Psoas muscle (tissue), 8 donors: ENCODE measurements around the gene SERPINA3. TPM values are rescaled to one million over a fixed set of nuclear protein-coding genes. Genes with fewer than 3 reads are reported as not detected.

Source experiments
- ATAC-seq, 4 donors: fragments of 200-7000 bp; cut with Tn5 transposase; one replicate each; pipeline ENCODE4 v1.9.1; 2020; ENCODE audit warnings: moderate library complexity in 3 of 4, mild to moderate bottlenecking in 2 of 4
- DNase-seq, 2 donors: peaks; one replicate each; pipeline ENCODE4 v3.0.0-alpha.2; 2020
- H3K27ac ChIP-seq: fragments of 200-600 bp; one replicate; pipeline ENCODE4 v1.8.0; 2022
- H3K27me3 ChIP-seq, 3 donors: fragments of 200-600 bp in 1 of 3; one replicate each; pipeline versions ENCODE4 v1.6.1 to v1.8.0; 2013 to 2022; ENCODE audit warnings: low read length in 2 of 3, mild to moderate bottlenecking in 2 of 3, moderate library complexity in 1 of 3; ENCODE audit not compliant: insufficient read depth in 3 of 3
- H3K36me3 ChIP-seq, 2 donors: fragments of 200-600 bp in 1 of 2; one replicate each; pipeline versions ENCODE4 v1.6.1 to v1.8.0; 2013 to 2022; ENCODE audit warnings: low read depth in 1 of 2, mild to moderate bottlenecking in 1 of 2, moderate library complexity in 1 of 2; ENCODE audit not compliant: insufficient read depth in 1 of 2
- H3K4me1 ChIP-seq: fragments of 200-600 bp; one replicate; pipeline ENCODE4 v1.8.0; 2022
- H3K4me3 ChIP-seq: fragments of 200-600 bp; one replicate; pipeline ENCODE4 v1.8.0; 2022; ENCODE audit warnings: mild to moderate bottlenecking
- H3K9me3 ChIP-seq: fragments of 200-600 bp; one replicate; pipeline ENCODE4 v1.8.0; 2022
- CTCF ChIP-seq: fragments of 200-600 bp; IDR thresholded peaks from one replicate; pipeline ENCODE4 v1.8.0; 2022; ENCODE audit warnings: antibody characterized with exemption
- WGBS, 3 donors: extraction: QIAGEN DNeasy Blood & Tissue Kit; methylation state at CpG; one replicate each; pipeline versions ENCODE4 v1.1.6 to v1.1.7; 2013; 5-methylcytosine and 5-hydroxymethylcytosine counted together
- intact Hi-C, 2 donors: fragments of 100-400 bp; cut with DNase I; formaldehyde crosslinking; loops; one replicate each; pipeline versions ENCODE4 v1.11.0 to v1.14.2; 2022
- polyA plus RNA-seq, 3 donors: library from polyadenylated mRNA; stranded (reverse); fragments of 200-250 nt; gene quantifications; one replicate each; pipeline ENCODE4 v1.2.3, GENCODE V29; 2013
- total RNA-seq, 4 donors: library from RNA; stranded (reverse); fragmentation: NEBNext Ultra II Directional in 2 of 4; extraction: Animal tissue kit (Norgen Biotek cat#: 25700) in 2 of 4; gene quantifications; one replicate each; pipeline versions ENCODE4 v1.2.1 to v1.2.4, GENCODE V29; 2021 to 2023
- donor health status: healthy with polysubstance abuse.
- donor health status: DM: no; HTN: no; CAD: no; lungs with moderate emphysema.
- donor health status: Bipolar disorder and iron deficiency.
- donor health status: healthy.
- donor health status: DM: yes; HTN: yes; CAD: no.
- donor health status: DM: no; HTN: no; CAD: no.
- donor health status: DM: no; HTN: no; CAD: no.
- donor health status: DM: yes; HTN: yes; CAD: no.

SERPINA3 gene
- total and polyA plus RNA-seq, 7 donors, result 5.5 to 1,141 (median 186) TPM

DNA sequence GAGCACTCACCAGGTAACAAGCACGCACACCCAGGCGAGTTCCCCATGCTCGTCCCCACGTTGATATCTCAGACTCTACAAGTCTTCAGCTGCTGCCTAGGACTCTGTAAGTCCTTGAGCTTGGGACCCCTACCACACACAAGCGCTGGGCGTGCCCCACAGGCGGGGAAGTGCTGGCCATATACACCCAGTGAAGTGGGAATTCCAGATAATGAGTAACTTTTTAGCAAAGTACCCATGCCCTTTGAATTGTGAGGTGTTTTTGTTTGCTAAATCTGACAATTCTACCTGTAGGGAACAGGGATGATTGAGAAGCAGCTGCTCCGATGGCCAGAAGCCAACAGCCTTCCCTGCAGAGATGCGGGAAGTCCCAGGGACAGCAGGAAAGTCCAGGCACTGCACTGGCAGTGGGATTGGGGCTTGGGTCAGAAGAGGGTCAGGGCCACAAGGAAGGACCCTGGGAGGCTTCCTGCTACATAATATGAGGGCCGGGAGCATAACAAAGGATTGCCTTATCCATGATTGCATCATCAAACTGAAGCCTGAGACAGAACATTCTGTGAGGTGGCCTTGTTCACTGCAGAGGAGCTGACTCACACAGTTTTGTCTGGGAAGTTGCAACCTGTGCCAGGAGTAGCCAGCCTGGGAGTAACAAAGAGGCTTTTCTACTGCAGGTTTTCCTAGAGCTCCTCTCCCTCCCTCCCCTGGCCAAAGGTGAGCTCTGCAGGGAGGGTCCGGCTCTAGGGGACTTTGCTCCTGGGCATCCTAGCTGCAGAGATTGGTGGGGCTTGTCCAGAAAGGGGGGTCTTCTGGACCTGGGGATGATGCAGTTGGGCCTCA is 13.2 kb upstream of the SERPINA3 start:
- H3K9me3 ChIP-seq, result no peaks in the 10 kb centered on the region
- DNase-seq, result peak; percentile 68 to 81
- H3K27ac ChIP-seq, result peak overlapping the region; percentile 65
- ATAC-seq, result peak; percentile 79 to 88 (median 84)
- H3K27me3 ChIP-seq, result no peaks in the 10 kb centered on the region
- intact Hi-C loops, result no loop called here
- no peak overlapping the region for H3K4me3 ChIP-seq
- TF ChIP-seq CTCF, result no peak
- WGBS, 3 donors, result 59 to 68% (median 65%) methylated on average over 11 of the region's 11 CpGs
- no peaks in the 10 kb centered on the region for H3K36me3 ChIP-seq
- peaks cover 15% of the 10 kb centered on the region for H3K4me1 ChIP-seq

DNA sequence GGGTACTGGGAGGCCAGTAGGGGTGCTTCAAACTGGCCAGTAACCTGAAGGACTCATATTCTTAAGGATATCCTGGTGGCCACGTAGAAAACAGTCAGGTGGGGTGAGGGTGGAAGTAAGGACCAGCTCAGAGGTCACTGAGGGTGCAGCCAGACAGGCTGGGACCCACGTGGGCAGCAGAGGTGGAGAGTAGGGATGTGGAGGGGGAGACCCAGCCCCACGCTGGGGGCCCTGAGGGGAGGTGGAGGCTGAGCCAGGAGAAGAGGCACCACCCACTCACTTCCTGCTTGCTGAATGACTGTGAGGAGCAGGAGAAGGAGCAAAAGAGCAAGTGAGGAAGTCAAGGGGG is 12.6 kb upstream of the SERPINA3 start:
- 33 to 52% (median 44%) methylated on average over 3 of the region's 3 CpGs for WGBS, 3 donors
- H3K27ac ChIP-seq, result peak overlapping the region; percentile 65
- ATAC-seq, result peak in 3 of 4 donors; percentile 8 to 26 (median 18)

GRCh38 chr14:94600148-94600545 is 12.0 kb upstream of the SERPINA3 start:
- DNase-seq (no peak), ATAC-seq (peak in 1 of 4 donors; percentile 7)
- TF ChIP-seq CTCF, result no peak
- Histone ChIP-seq H3K27me3 (no peaks in the 10 kb centered on the region), H3K9me3 (no peaks in the 10 kb centered on the region), H3K27ac (peak overlapping the region; percentile 65), H3K4me3 (no peak overlapping the region), H3K36me3 (no peaks in the 10 kb centered on the region), H3K4me1 (peaks cover 15% of the 10 kb centered on the region)
- WGBS, 3 donors, result 71 to 86% (median 85%) methylated on average over 11 of the region's 11 CpGs
- intact Hi-C loops, result no loop called here

More for the DNA sequence above, 12.6 kb upstream of the SERPINA3 start:
- Histone ChIP-seq H3K4me1 (peaks cover 15% of the 10 kb centered on the region), H3K27me3 (no peaks in the 10 kb centered on the region), H3K9me3 (no peaks in the 10 kb centered on the region), H3K36me3 (no peaks in the 10 kb centered on the region), H3K4me3 (no peak overlapping the region)
- TF ChIP-seq CTCF, result no peak
- no peak for DNase-seq
- intact Hi-C loops, result no loop called here

- Histone ChIP-seq H3K27ac (peak overlapping the region; percentile 39), H3K27me3 (no peaks in the 10 kb centered on the region), H3K36me3 (no peaks in the 10 kb centered on the region), H3K4me3 (no peak overlapping the region), H3K9me3 (no peaks in the 10 kb centered on the region), H3K4me1 (peaks cover 20% of the 10 kb centered on the region)
- 18 to 33% (median 21%) methylated on average over 6 of the region's 6 CpGs for WGBS, 3 donors
- intact Hi-C loops, result no loop called here
- DNase-seq, result peak; percentile 79 to 89
- TF ChIP-seq CTCF, result no peak
- peak; percentile 58 to 71 (median 64) for ATAC-seq
These were observed 10.3 kb upstream of the SERPINA3 start for GRCh38 chr14:94601884-94602391.
